ENCODE measurements around the gene CHRNA4.

DNA sequence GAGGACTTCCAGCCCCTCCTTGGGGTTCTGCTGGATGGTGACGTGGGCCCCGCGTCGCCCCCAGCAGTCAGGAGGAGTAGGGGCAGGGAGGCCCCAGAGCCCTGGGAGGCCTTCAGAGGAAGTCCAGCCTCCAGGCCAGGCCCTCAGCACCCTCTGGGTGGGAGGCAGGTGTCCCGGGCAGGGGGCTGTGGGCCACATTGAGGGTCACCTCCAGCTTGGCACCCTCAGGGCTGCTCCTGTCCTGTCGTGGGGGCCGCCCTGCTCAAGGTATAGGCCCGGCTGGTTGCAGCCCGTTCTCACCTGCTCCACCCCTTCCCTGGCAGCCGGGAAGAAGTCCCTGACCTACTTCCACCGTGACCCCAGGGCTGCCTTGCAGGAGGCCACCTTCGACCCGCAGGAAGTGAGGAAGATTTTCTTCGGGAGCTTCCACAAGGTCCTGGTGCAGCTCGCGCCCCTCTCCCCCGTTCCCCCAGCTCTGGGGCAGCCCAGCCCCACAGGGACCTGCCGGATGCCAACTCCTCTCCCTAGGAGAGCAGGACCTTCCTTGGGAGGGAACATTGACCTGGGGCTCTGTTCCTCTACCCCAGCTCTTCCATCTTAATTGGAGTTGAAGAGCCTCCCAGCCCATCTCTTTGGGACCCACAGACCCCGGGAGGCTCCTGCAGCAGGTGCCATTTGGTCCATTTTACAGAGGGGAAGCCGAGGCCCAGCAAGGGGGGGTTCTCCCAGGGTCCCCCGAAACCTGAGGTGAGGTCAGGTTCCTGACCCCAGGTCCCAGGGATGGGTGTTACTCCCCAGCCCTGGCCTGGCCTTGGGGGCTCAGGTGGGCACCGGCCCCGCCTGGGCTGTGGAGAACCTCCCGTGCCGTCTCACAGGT lies 41.7 kb downstream of the CHRNA4 start:
- TF ChIP-seq FOXM1 (IDR thresholded peaks at IDR 0.05; ENCODE audit: borderline replicate concordance) (no peak), SP1 (IDR thresholded peaks at IDR 0.05) (no peak), FOXA1 (IDR thresholded peaks at IDR 0.05) (no peak)
